ENCODE data around the gene RAB11FIP3.

- TF ChIP-seq CTCF (conservative IDR thresholded peaks at IDR 0.05) = no peak
- TF ChIP-seq ZFX (IDR thresholded peaks at IDR 0.05) = no peak
Observed at GRCh38 chr16:442976-443375, 17.5 kb downstream of the RAB11FIP3 start.

Measured in C4-2B (cell line).